ENCODE data around the gene IFI27. TPM values are rescaled to one million over a fixed set of nuclear protein-coding genes. Genes with fewer than 3 reads are reported as not detected.

Gene IFI27
- total RNA-seq, 2 experiments from 2014 or later: 0.63 to 1.5 TPM

GRCh38 chr14:94125659-94126418, 15.3 kb downstream of the IFI27 start:
- no peak overlapping the region for H2AFZ ChIP-seq (ENCODE audit: low read length)
- CTCF ChIA-PET (ENCODE audit: unreplicated experiment): no interaction called here
- H3K27ac ChIP-seq (ENCODE audit: low read depth, low read length, poor library complexity, severe bottlenecking): no peak overlapping the region
- POLR2A ChIA-PET: no interaction called here
- intact Hi-C loops (cut with micrococcal nuclease; ENCODE audit: unreplicated experiment): loop anchor here (5.0 kb wide), 1 partner anchor 44 kb away; the partner anchor contains the start of genes DDX24 and IFI27L1
- no peaks in the 10 kb centered on the region for H3K79me2 ChIP-seq (ENCODE audit: insufficient read depth, low read depth, low read length)
- H3K4me1 ChIP-seq (ENCODE audit: insufficient read depth, low read length, poor library complexity, severe bottlenecking): peaks cover 14% of the 10 kb centered on the region
- TF ChIP-seq EZH2phosphoT487 (IDR thresholded peaks at IDR 0.05; ENCODE audit: borderline replicate concordance, low read depth, low read length) (no peak), CTCF (conservative IDR thresholded peaks at IDR 0.05; ENCODE audit: low read length) (no peak)
- DNase-seq (ENCODE audit: low spot score): no peak
- H3K4me3 ChIP-seq (ENCODE audit: low read depth, low read length, poor library complexity, severe bottlenecking): no peak overlapping the region
- no peaks in the 10 kb centered on the region for H3K36me3 ChIP-seq (ENCODE audit: insufficient read depth, low read length)
- no TSS peak for BruUV-seq (replicated peaks)
- H3K4me2 ChIP-seq (ENCODE audit: low read length): no peak overlapping the region
- H3K9me3 ChIP-seq (ENCODE audit: low read length): no peaks in the 10 kb centered on the region
- H4K20me1 ChIP-seq (ENCODE audit: insufficient read depth, low read length): no peaks in the 10 kb centered on the region
- H3K9me2 ChIP-seq (ENCODE audit: insufficient read depth, low read length): no peaks in the 10 kb centered on the region

GRCh38 chr14:94126419-94126677, 15.8 kb downstream of the IFI27 start:
- H3K4me3 ChIP-seq (ENCODE audit: low read depth, low read length, poor library complexity, severe bottlenecking): no peak overlapping the region
- H3K9me2 ChIP-seq (ENCODE audit: insufficient read depth, low read length): no peaks in the 10 kb centered on the region
- no TSS peak for BruUV-seq (replicated peaks)
- peaks cover 14% of the 10 kb centered on the region for H3K4me1 ChIP-seq (ENCODE audit: insufficient read depth, low read length, poor library complexity, severe bottlenecking)
- H3K36me3 ChIP-seq (ENCODE audit: insufficient read depth, low read length): no peaks in the 10 kb centered on the region
- H2AFZ ChIP-seq (ENCODE audit: low read length): no peak overlapping the region
- TF ChIP-seq EZH2phosphoT487 (IDR thresholded peaks at IDR 0.05; ENCODE audit: borderline replicate concordance, low read depth, low read length): no peak
- no peak for TF ChIP-seq CTCF (conservative IDR thresholded peaks at IDR 0.05; ENCODE audit: low read length)
- intact Hi-C loops (cut with micrococcal nuclease; ENCODE audit: unreplicated experiment): loop anchor here (5.0 kb wide), 1 partner anchor 44 kb away; the partner anchor contains the start of genes DDX24 and IFI27L1
- no peaks in the 10 kb centered on the region for H4K20me1 ChIP-seq (ENCODE audit: insufficient read depth, low read length)
- no peak overlapping the region for H3K4me2 ChIP-seq (ENCODE audit: low read length)
- no peaks in the 10 kb centered on the region for H3K9me3 ChIP-seq (ENCODE audit: low read length)
- POLR2A ChIA-PET: no interaction called here
- CTCF ChIA-PET (ENCODE audit: unreplicated experiment): no interaction called here
- no peak overlapping the region for H3K27ac ChIP-seq (ENCODE audit: low read depth, low read length, poor library complexity, severe bottlenecking)
- DNase-seq (ENCODE audit: low spot score): no peak
- H3K79me2 ChIP-seq (ENCODE audit: insufficient read depth, low read depth, low read length): no peaks in the 10 kb centered on the region

- CTCF ChIA-PET (ENCODE audit: unreplicated experiment): no interaction called here
Observed at GRCh38 chr14:94126800-94127199, 16.3 kb downstream of the IFI27 start.

More at GRCh38 chr14:94126800-94127199, 16.3 kb downstream of the IFI27 start:
- no peak overlapping the region for H3K27ac ChIP-seq (ENCODE audit: low read depth, low read length, poor library complexity, severe bottlenecking)
- POLR2A ChIA-PET: no interaction called here
- DNase-seq (ENCODE audit: low spot score): no peak
- BruUV-seq (replicated peaks): no TSS peak
- no peak overlapping the region for H3K4me2 ChIP-seq (ENCODE audit: low read length)
- TF ChIP-seq EZH2phosphoT487 (IDR thresholded peaks at IDR 0.05; ENCODE audit: borderline replicate concordance, low read depth, low read length) (no peak), CTCF (conservative IDR thresholded peaks at IDR 0.05; ENCODE audit: low read length) (no peak)
- H3K9me3 ChIP-seq (ENCODE audit: low read length): no peaks in the 10 kb centered on the region
- no peak overlapping the region for H3K4me3 ChIP-seq (ENCODE audit: low read depth, low read length, poor library complexity, severe bottlenecking)
- H3K4me1 ChIP-seq (ENCODE audit: insufficient read depth, low read length, poor library complexity, severe bottlenecking): peaks cover 14% of the 10 kb centered on the region
- no peaks in the 10 kb centered on the region for H3K79me2 ChIP-seq (ENCODE audit: insufficient read depth, low read depth, low read length)
- no peaks in the 10 kb centered on the region for H3K36me3 ChIP-seq (ENCODE audit: insufficient read depth, low read length)
- H3K9me2 ChIP-seq (ENCODE audit: insufficient read depth, low read length): no peaks in the 10 kb centered on the region
- H4K20me1 ChIP-seq (ENCODE audit: insufficient read depth, low read length): no peaks in the 10 kb centered on the region
- H2AFZ ChIP-seq (ENCODE audit: low read length): no peak overlapping the region
- intact Hi-C loops (cut with micrococcal nuclease; ENCODE audit: unreplicated experiment): loop anchor here (5.0 kb wide), 1 partner anchor 44 kb away; the partner anchor contains the start of genes DDX24 and IFI27L1
